Aorta (tissue), 5 donors: Measurements from ENCODE around the gene SEMA6B. TPM values are rescaled to one million over a fixed set of nuclear protein-coding genes. Genes with fewer than 3 reads are reported as not detected.
A peak's percentile ranks its signal among the peaks of the same experiment; 100 is the strongest.

Experiments
- ATAC-seq: fragments of 200-7000 bp; cut with Tn5 transposase; one replicate; pipeline ENCODE4 v1.9.1; 2022; ENCODE audit warnings: moderate library complexity; ENCODE audit not compliant: low FRiP score
- DNase-seq, 2 donors: peaks; one replicate each; pipeline ENCODE4 v3.0.0-alpha.2; 2020
- H3K27ac ChIP-seq, 2 donors: one replicate each; pipeline ENCODE4 v1.5.1; 2013; ENCODE audit warnings: low read length in 2 of 2, mild to moderate bottlenecking in 2 of 2, moderate library complexity in 2 of 2, control low read depth in 1 of 2, inconsistent platforms in 1 of 2, low read depth in 1 of 2
- H3K27me3 ChIP-seq, 2 donors: one replicate each; pipeline ENCODE4 v1.6.1; 2013; ENCODE audit warnings: control low read depth in 1 of 2, low read length in 1 of 2, mild to moderate bottlenecking in 1 of 2, moderate library complexity in 1 of 2; ENCODE audit not compliant: insufficient read depth in 2 of 2, control insufficient read depth in 1 of 2
- H3K36me3 ChIP-seq, 2 donors: one replicate each; pipeline ENCODE4 v1.6.1; 2013; ENCODE audit warnings: control low read depth in 1 of 2, low read length in 1 of 2, mild to moderate bottlenecking in 1 of 2; ENCODE audit not compliant: insufficient read depth in 2 of 2, control insufficient read depth in 1 of 2
- H3K4me1 ChIP-seq, 2 donors: one replicate each; pipeline ENCODE4 v1.6.1; 2013; ENCODE audit warnings: low read length in 2 of 2, control low read depth in 1 of 2, mild to moderate bottlenecking in 1 of 2, moderate library complexity in 1 of 2; ENCODE audit not compliant: insufficient read depth in 2 of 2, control insufficient read depth in 1 of 2
- H3K4me3 ChIP-seq, 2 donors: one replicate each; pipeline ENCODE4 v1.5.1; 2013; ENCODE audit warnings: low read length in 2 of 2, control low read depth in 1 of 2, mild to moderate bottlenecking in 1 of 2
- H3K9me3 ChIP-seq: one replicate; pipeline ENCODE4 v1.6.1; 2013; ENCODE audit warnings: mild to moderate bottlenecking, low read length; ENCODE audit not compliant: control insufficient read depth
- WGBS, 2 donors: extraction: QIAGEN DNeasy Blood & Tissue Kit; methylation state at CpG; one replicate each; pipeline ENCODE4 v1.1.7; 2013; 5-methylcytosine and 5-hydroxymethylcytosine counted together
- intact Hi-C, 2 donors: fragments of 100-400 bp; cut with DNase I; formaldehyde crosslinking; loops; one replicate each; pipeline versions ENCODE4 v1.14.2 to v1.15.0; 2022
- long read RNA-seq, 2 donors: library from polyadenylated mRNA; unstranded; transcript quantifications; one replicate each; pipeline ENCODE4 v2.0.0, GENCODE V29; 2020 to 2021
- polyA plus RNA-seq, 2 donors: library from polyadenylated mRNA; stranded (reverse); fragments of 200-250 nt; gene quantifications; one replicate each; pipeline ENCODE4 v1.2.3, GENCODE V29; 2013
- total RNA-seq, 2 donors: library from RNA; stranded (reverse); fragmentation: NEBNext Ultra II Directional; extraction: Animal tissue kit (Norgen Biotek cat#: 25700); gene quantifications; one replicate each; pipeline ENCODE4 v1.2.1, GENCODE V29; 2021
- donor health status: healthy with polysubstance abuse.
- donor health status: Bipolar disorder and iron deficiency.
- donor health status: DM: no; HTN: no; CAD: no.
- donor health status: DM: no; HTN: no; CAD: no.
- donor health status: DM: yes; HTN: yes; CAD: no.

The SEMA6B gene, protein sequence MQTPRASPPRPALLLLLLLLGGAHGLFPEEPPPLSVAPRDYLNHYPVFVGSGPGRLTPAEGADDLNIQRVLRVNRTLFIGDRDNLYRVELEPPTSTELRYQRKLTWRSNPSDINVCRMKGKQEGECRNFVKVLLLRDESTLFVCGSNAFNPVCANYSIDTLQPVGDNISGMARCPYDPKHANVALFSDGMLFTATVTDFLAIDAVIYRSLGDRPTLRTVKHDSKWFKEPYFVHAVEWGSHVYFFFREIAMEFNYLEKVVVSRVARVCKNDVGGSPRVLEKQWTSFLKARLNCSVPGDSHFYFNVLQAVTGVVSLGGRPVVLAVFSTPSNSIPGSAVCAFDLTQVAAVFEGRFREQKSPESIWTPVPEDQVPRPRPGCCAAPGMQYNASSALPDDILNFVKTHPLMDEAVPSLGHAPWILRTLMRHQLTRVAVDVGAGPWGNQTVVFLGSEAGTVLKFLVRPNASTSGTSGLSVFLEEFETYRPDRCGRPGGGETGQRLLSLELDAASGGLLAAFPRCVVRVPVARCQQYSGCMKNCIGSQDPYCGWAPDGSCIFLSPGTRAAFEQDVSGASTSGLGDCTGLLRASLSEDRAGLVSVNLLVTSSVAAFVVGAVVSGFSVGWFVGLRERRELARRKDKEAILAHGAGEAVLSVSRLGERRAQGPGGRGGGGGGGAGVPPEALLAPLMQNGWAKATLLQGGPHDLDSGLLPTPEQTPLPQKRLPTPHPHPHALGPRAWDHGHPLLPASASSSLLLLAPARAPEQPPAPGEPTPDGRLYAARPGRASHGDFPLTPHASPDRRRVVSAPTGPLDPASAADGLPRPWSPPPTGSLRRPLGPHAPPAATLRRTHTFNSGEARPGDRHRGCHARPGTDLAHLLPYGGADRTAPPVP
- 10 to 100 TPM; 25.6 to 32.0 TPM for total RNA-seq
- 1 to 10 TPM in 1 of 2 donors, under 1 TPM in 1; 0.43 to 1.5 TPM for polyA plus RNA-seq
- long read RNA-seq, donor 1, partial matches to known transcripts: 0 of 2 reads
- long read RNA-seq, donor 1, other reads (novel, unspliced or antisense): 2 of 2 reads
- long read RNA-seq, donor 2, partial matches to known transcripts: 4 of 10 reads
- long read RNA-seq, donor 2, other reads (novel, unspliced or antisense): 6 of 10 reads

DNA sequence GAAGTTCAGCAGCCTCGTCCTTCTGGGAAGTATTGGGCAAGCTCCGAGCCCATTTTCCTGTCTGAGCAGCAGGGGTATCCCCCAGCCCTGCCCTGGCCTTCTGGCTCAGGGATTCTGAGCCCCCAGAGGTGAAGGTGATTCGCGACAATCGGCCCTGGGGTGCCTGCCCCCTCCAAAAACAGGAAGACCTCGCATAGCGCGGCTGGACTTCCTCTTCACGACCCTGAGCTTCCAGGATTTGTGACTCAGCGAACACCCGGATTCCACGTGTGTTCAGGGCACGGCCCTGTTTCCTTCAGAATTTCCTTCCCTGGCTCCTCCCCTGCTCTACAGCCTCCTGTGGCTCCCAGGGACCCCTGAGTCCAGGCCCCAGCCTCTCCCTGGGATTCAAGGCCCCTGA, at the start of gene SEMA6B:
Gene SEMA6B, minus strand, starts transcription at position 116 of the 400 bp plus-strand sequence. CDS start 1,227 bp downstream, outside the sequence.
- DNase-seq (no peak), ATAC-seq (peak; percentile 36)
- Histone ChIP-seq H3K36me3 (no peaks in the 10 kb centered on the region), H3K27me3 (no peaks in the 10 kb centered on the region), H3K9me3 (no peaks in the 10 kb centered on the region), H3K27ac (no peak within 1 kb of the TSS), H3K4me1 (no peaks in the 10 kb centered on the region), H3K4me3 (no peak within 1 kb of the TSS)
- intact Hi-C loops: loop anchor here (5.0 kb wide), 1 partner anchor 78 kb away; the partner anchor contains the start of gene TNFAIP8L1 (in 2 of the 2)
- 72 to 76% methylated on average over 13 of the region's 13 CpGs for WGBS, 2 donors

GRCh38 chr19:4606921-4607678, 47.6 kb upstream of the SEMA6B start:
- no peak overlapping the region for H3K4me3 ChIP-seq
- 9 to 10% methylated on average over 35 of the region's 35 CpGs for WGBS, 2 donors
- no peaks in the 10 kb centered on the region for H3K9me3 ChIP-seq
- H3K36me3 ChIP-seq: no peaks in the 10 kb centered on the region
- no peaks in the 10 kb centered on the region for H3K4me1 ChIP-seq
- no peaks in the 10 kb centered on the region for H3K27me3 ChIP-seq
- intact Hi-C loops: no loop called here
- peak in 1 of 2 donors; percentile 53 for DNase-seq
- ATAC-seq: no peak
- H3K27ac ChIP-seq: no peak overlapping the region

DNA sequence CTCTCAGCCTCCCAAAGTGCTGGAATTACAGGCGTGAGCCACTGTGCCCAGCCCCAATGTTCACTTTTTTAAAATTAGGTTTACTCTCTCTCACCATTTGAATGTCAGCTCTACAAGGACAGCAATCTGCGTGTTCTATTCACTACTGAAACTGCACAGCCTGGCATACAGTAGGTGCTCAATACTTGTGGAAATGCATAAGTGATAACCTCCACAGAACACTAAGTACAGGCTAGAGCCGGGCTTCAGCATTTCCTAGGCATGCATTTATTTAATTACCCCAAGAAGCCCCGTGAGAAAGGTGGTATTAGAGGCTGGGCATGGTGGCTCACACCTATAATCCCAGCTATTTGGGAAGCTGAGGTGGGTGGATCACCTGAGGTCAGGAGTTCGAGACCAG, 46.7 kb upstream of the SEMA6B start:
- 69 to 74% methylated on average over 5 of the region's 5 CpGs for WGBS, 2 donors
- H3K27me3 ChIP-seq: no peaks in the 10 kb centered on the region

GRCh38 chr19:4604912-4605311, 45.4 kb upstream of the SEMA6B start:
- no peak overlapping the region for H3K27ac ChIP-seq
- no peak for DNase-seq
- no peak overlapping the region for H3K4me3 ChIP-seq
- 62 to 70% methylated on average over 6 of the region's 6 CpGs for WGBS, 2 donors
- ATAC-seq: no peak
- H3K9me3 ChIP-seq: no peaks in the 10 kb centered on the region
- H3K27me3 ChIP-seq: no peaks in the 10 kb centered on the region
- H3K36me3 ChIP-seq: no peaks in the 10 kb centered on the region
- H3K4me1 ChIP-seq: no peaks in the 10 kb centered on the region
- intact Hi-C loops: no loop called here

More for the DNA sequence above, 46.7 kb upstream of the SEMA6B start:
- DNase-seq: no peak
- Histone ChIP-seq H3K4me3 (no peak overlapping the region), H3K27ac (no peak overlapping the region), H3K4me1 (no peaks in the 10 kb centered on the region), H3K9me3 (no peaks in the 10 kb centered on the region), H3K36me3 (no peaks in the 10 kb centered on the region)
- no peak for ATAC-seq
- intact Hi-C loops: no loop called here

DNA sequence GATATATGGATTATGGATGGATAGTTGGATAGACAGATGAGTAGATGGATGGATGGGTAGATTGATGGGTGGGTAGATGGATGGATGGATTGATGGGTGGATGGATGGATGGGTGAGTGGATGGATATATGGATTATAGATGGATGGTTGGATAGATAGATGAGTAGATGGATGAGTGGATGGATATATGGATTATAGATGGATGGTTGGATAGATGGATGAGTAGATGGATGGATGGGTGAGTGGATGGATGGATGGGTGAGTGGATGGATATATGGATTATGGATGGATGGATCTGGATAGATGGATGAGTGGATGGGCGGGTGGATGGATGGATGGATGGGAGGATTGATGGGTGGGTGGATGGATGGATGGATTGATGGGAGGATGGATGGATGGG, 43.4 kb upstream of the SEMA6B start:
- WGBS, 2 donors: 76 to 94% methylated on average over 1 of the region's 1 CpG
- H3K27me3 ChIP-seq: no peaks in the 10 kb centered on the region

GRCh38 chr19:4602173-4602788, 42.8 kb upstream of the SEMA6B start:
- H3K4me1 ChIP-seq: no peaks in the 10 kb centered on the region
- no peak overlapping the region for H3K27ac ChIP-seq
- H3K36me3 ChIP-seq: no peaks in the 10 kb centered on the region
- 89% methylated on average over 5 of the region's 5 CpGs for WGBS, 2 donors
- intact Hi-C loops: no loop called here
- no peak for DNase-seq
- no peak overlapping the region for H3K4me3 ChIP-seq
- no peaks in the 10 kb centered on the region for H3K27me3 ChIP-seq
- H3K9me3 ChIP-seq: no peaks in the 10 kb centered on the region
- no peak for ATAC-seq

More for the DNA sequence above, 43.4 kb upstream of the SEMA6B start:
- ATAC-seq (no peak), DNase-seq (no peak)
- no peak overlapping the region for H3K27ac ChIP-seq
- H3K4me3 ChIP-seq: no peak overlapping the region
- no peaks in the 10 kb centered on the region for H3K4me1 ChIP-seq
- H3K9me3 ChIP-seq: no peaks in the 10 kb centered on the region
- no peaks in the 10 kb centered on the region for H3K36me3 ChIP-seq
- intact Hi-C loops: no loop called here

- intact Hi-C loops: no loop called here
- H3K27me3 ChIP-seq: no peaks in the 10 kb centered on the region
- ATAC-seq: no peak
Measured at GRCh38 chr19:4600893-4601292, 41.4 kb upstream of the SEMA6B start.

GRCh38 chr19:4600082-4600481, 40.6 kb upstream of the SEMA6B start:
- H3K4me3 ChIP-seq: no peak overlapping the region
- H3K27ac ChIP-seq: no peak overlapping the region
- H3K36me3 ChIP-seq: no peaks in the 10 kb centered on the region
- intact Hi-C loops: no loop called here
- DNase-seq (no peak), ATAC-seq (no peak)
- H3K27me3 ChIP-seq: no peaks in the 10 kb centered on the region
- no peaks in the 10 kb centered on the region for H3K4me1 ChIP-seq
- 85 to 87% methylated on average over 10 of the region's 10 CpGs for WGBS, 2 donors
- no peaks in the 10 kb centered on the region for H3K9me3 ChIP-seq

More at GRCh38 chr19:4600893-4601292, 41.4 kb upstream of the SEMA6B start:
- DNase-seq: no peak
- Histone ChIP-seq H3K36me3 (no peaks in the 10 kb centered on the region), H3K4me3 (no peak overlapping the region), H3K27ac (no peak overlapping the region), H3K4me1 (no peaks in the 10 kb centered on the region), H3K9me3 (no peaks in the 10 kb centered on the region)
- 73% methylated on average over 5 of the region's 5 CpGs for WGBS, 2 donors
